HepG2 (cell line): ENCODE data around the gene KIAA1549. TPM values are rescaled to one million over a fixed set of nuclear protein-coding genes. Genes with fewer than 3 reads are reported as not detected.
A peak's percentile ranks its signal among the peaks of the same experiment; 100 is the strongest.

Experiments
- CHCHD3 ChIP-seq: sonication (generic); formaldehyde crosslinking; IDR thresholded peaks from 2 replicates; pipeline ENCODE4 v1.8.0; 2022; ENCODE audit warnings: mild to moderate bottlenecking, missing genetic modification reagents, moderate library complexity
- EHMT2 ChIP-seq: fragments of 200-600 bp; sonication (generic); IDR thresholded peaks from 2 replicates; pipeline ENCODE4 v1.7.0; 2017; ENCODE audit warnings: antibody characterized with exemption, low read depth, low read length, borderline replicate concordance
- FOSL1 ChIP-seq: sonication (generic); formaldehyde crosslinking; IDR thresholded peaks from 2 replicates; pipeline ENCODE4 v1.9.0; 2021; ENCODE audit warnings: missing genetic modification reagents, borderline replicate concordance
- HHEX ChIP-seq: IDR thresholded peaks from 2 replicates; pipeline ENCODE4 v1.6.1; 2016; ENCODE audit warnings: control low read depth
- NFE2L2 ChIP-seq: fragments of 150-350 bp; IDR thresholded peaks from 2 replicates; pipeline ENCODE4 v1.6.1; 2014; ENCODE audit warnings: low read length
- PHF5A ChIP-seq: IDR thresholded peaks from one replicate; pipeline ENCODE4 v1.6.1; 2018; ENCODE audit warnings: low read depth, missing genetic modification reagents; ENCODE audit not compliant: unreplicated experiment
- SNRNP70 ChIP-seq: fragments of 200-400 bp; formaldehyde crosslinking; IDR thresholded peaks from 2 replicates; pipeline ENCODE4 v1.6.1; 2017; ENCODE audit warnings: mild to moderate bottlenecking, low read depth, low read length, moderate library complexity
- SRF ChIP-seq: IDR thresholded peaks from 2 replicates; pipeline ENCODE4 v1.6.1; 2011; ENCODE audit warnings: mild to moderate bottlenecking, low read depth, low read length, moderate library complexity
- TBX2 ChIP-seq: sonication (generic); formaldehyde crosslinking; IDR thresholded peaks from 2 replicates; pipeline ENCODE4 v1.5.0; 2020; ENCODE audit warnings: missing genetic modification reagents, mild to moderate bottlenecking, borderline replicate concordance
- TOPORS ChIP-seq: sonication (generic); formaldehyde crosslinking; IDR thresholded peaks from 2 replicates; pipeline ENCODE4 v1.8.0; 2023; ENCODE audit warnings: mild to moderate bottlenecking, missing genetic modification reagents
- ZNF326 ChIP-seq: sonication (generic); formaldehyde crosslinking; IDR thresholded peaks from 2 replicates; pipeline ENCODE4 v1.4.0; 2020; ENCODE audit warnings: missing genetic modification reagents, borderline replicate concordance
- ZNF816 ChIP-seq: sonication (generic); formaldehyde crosslinking; IDR thresholded peaks from 2 replicates; pipeline ENCODE4 v1.8.0; 2022; ENCODE audit warnings: missing genetic modification reagents, mild to moderate bottlenecking, borderline replicate concordance
- ZNF83 ChIP-seq: sonication (generic); formaldehyde crosslinking; IDR thresholded peaks from 2 replicates; pipeline ENCODE4 v1.4.0; 2020; ENCODE audit warnings: missing genetic modification reagents, mild to moderate bottlenecking, borderline replicate concordance
- ZNF841 ChIP-seq: sonication (generic); formaldehyde crosslinking; IDR thresholded peaks from 2 replicates; pipeline ENCODE4 v1.8.1; 2023; ENCODE audit warnings: missing genetic modification reagents, borderline replicate concordance
- polyA plus RNA-seq, 8 experiments: library from polyadenylated mRNA; depleted of rRNA in 3 of 8; stranded (reverse) in 7 of 8; unstranded in 1 of 8; fragments of >200 nt; fragmentation: Illumina TruSeq in 4 of 8; extraction: Trizol in 4 of 8; gene quantifications; 2 replicates each; pipeline versions ENCODE4 v1.2.1 to v1.2.3, GENCODE V29; 2011 to 2016; ENCODE audit warnings: low read depth in 4 of 8, missing spikeins in 1 of 8, mixed read lengths in 1 of 8; ENCODE audit not compliant: insufficient read depth in 1 of 8
- total RNA-seq, 5 experiments: library from RNA; depleted of rRNA; stranded (reverse); fragments of >200 nt; fragmentation: Illumina TruSeq; extraction: Trizol; gene quantifications; 2 replicates each; pipeline ENCODE4 v1.2.3, GENCODE V29; 2016; ENCODE audit warnings: low read depth in 1 of 5
- TF ChIP-seq, protein P1 (sequence below): IDR thresholded peaks from 2 replicates; pipeline ENCODE4 v1.6.1; 2016; ENCODE audit warnings: control low read depth
- TF ChIP-seq, protein P2 (sequence below): sonication (generic); formaldehyde crosslinking; IDR thresholded peaks from 2 replicates; pipeline ENCODE4 v1.8.1; 2023; ENCODE audit warnings: mild to moderate bottlenecking, moderate library complexity, missing genetic modification reagents
- TF ChIP-seq, protein P3 (sequence below): conservative IDR thresholded peaks from 2 replicates; pipeline ENCODE4 v1.6.1; 2018; ENCODE audit warnings: missing genetic modification reagents
- TF ChIP-seq, protein P4 (sequence below): sonication (generic); formaldehyde crosslinking; IDR thresholded peaks from 2 replicates; pipeline ENCODE4 v1.9.0; 2021; ENCODE audit warnings: mild to moderate bottlenecking, missing genetic modification reagents

The KIAA1549 gene
- total and polyA plus RNA-seq, 2 of the 13 experiments (the other 11 are each of a cell fraction or from before 2014, with no cell fraction given) = 1.1 to 1.8 TPM

DNA sequence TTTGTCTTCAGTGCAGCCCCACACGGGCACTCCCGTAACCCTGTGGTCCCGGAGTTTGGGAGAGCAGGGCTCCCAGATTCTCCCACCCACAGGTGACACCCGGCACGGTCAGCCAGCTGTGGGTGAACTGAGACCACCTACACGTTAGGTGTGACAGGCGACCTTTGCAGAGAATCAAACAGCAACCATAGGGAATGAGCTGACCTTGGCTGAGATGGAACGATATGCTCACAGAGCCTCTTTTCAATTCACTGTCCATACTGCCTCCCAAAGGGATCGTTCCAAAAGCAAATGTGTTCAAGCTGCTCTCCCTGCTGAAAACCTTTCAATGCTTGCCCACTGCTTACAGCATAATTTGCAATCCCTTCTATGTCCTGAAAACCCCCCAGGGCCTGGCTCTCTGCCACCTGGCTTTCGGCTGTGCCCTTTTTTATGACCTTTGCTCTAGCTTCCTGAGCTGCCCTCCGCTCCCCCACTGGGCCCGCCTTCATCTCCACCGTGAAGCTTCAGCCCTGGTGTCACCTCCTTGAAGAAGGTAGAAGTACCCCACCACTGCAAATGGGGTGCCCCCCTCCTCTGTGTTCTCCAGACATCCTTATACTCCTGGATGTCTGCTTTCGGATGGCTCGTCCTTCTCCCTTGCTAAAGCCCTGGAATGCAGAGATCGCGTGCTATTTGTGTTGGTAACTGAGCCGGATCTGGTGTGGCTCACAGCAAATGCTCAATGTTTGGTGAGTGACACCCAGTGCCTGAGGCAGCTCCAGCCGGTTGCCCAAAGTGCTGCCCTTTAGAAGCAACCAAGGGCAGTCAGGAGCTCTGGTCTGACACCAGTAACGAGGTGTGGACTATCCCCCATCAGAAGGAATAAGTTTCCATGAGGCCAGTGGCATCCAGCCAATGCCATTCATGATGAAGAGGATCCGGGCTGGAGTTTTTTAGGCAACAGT is 90.4 kb downstream of the KIAA1549 start (continued):
- TF ChIP-seq, protein P1, sequence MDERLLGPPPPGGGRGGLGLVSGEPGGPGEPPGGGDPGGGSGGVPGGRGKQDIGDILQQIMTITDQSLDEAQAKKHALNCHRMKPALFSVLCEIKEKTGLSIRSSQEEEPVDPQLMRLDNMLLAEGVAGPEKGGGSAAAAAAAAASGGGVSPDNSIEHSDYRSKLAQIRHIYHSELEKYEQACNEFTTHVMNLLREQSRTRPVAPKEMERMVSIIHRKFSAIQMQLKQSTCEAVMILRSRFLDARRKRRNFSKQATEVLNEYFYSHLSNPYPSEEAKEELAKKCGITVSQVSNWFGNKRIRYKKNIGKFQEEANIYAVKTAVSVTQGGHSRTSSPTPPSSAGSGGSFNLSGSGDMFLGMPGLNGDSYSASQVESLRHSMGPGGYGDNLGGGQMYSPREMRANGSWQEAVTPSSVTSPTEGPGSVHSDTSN (CRISPR knock-in tag) = 0 out of 2 replicates have a peak, but pooled peaks have one; percentile 35
- TF ChIP-seq, protein P2, sequence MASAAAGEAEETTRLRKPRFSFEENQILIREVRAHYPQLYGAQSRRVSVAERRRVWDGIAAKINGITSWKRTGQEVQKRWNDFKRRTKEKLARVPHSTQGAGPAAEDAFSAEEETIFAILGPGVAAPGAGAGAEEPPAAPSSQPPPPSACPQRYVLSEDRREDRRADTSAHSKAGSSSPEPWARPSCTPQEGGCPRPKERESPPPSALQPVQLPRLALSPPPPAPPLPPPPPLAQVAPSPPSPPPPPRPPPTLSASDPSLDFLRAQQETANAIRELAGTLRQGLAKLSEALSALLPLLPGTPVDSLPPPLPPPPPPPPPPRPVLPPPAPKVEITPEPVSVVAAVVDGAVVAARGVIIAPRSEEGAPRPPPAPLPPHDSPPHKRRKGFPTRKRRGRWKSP (CRISPR knock-in tag) = no peak
- TF ChIP-seq HHEX (no peak), ZNF83 (CRISPR knock-in tag) (no peak), PHF5A (no peak), CHCHD3 (CRISPR knock-in tag) (no peak), NFE2L2 (no peak), ZNF816 (no peak), ZNF841 (CRISPR knock-in tag) (no peak), FOSL1 (CRISPR knock-in tag) (no peak), EHMT2 (peak; percentile 16; the same call in 1 of the 2 replicates), TBX2 (peak; percentile 53; the same call in 1 of the 2 replicates), ZNF326 (no peak), SRF (no peak), SNRNP70 (no peak), TOPORS (CRISPR knock-in tag) (peak; percentile 37; the same call in 1 of the 2 replicates)
- TF ChIP-seq, protein P3, sequence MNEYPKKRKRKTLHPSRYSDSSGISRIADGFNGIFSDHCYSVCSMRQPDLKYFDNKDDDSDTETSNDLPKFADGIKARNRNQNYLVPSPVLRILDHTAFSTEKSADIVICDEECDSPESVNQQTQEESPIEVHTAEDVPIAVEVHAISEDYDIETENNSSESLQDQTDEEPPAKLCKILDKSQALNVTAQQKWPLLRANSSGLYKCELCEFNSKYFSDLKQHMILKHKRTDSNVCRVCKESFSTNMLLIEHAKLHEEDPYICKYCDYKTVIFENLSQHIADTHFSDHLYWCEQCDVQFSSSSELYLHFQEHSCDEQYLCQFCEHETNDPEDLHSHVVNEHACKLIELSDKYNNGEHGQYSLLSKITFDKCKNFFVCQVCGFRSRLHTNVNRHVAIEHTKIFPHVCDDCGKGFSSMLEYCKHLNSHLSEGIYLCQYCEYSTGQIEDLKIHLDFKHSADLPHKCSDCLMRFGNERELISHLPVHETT = no peak
- TF ChIP-seq, protein P4, sequence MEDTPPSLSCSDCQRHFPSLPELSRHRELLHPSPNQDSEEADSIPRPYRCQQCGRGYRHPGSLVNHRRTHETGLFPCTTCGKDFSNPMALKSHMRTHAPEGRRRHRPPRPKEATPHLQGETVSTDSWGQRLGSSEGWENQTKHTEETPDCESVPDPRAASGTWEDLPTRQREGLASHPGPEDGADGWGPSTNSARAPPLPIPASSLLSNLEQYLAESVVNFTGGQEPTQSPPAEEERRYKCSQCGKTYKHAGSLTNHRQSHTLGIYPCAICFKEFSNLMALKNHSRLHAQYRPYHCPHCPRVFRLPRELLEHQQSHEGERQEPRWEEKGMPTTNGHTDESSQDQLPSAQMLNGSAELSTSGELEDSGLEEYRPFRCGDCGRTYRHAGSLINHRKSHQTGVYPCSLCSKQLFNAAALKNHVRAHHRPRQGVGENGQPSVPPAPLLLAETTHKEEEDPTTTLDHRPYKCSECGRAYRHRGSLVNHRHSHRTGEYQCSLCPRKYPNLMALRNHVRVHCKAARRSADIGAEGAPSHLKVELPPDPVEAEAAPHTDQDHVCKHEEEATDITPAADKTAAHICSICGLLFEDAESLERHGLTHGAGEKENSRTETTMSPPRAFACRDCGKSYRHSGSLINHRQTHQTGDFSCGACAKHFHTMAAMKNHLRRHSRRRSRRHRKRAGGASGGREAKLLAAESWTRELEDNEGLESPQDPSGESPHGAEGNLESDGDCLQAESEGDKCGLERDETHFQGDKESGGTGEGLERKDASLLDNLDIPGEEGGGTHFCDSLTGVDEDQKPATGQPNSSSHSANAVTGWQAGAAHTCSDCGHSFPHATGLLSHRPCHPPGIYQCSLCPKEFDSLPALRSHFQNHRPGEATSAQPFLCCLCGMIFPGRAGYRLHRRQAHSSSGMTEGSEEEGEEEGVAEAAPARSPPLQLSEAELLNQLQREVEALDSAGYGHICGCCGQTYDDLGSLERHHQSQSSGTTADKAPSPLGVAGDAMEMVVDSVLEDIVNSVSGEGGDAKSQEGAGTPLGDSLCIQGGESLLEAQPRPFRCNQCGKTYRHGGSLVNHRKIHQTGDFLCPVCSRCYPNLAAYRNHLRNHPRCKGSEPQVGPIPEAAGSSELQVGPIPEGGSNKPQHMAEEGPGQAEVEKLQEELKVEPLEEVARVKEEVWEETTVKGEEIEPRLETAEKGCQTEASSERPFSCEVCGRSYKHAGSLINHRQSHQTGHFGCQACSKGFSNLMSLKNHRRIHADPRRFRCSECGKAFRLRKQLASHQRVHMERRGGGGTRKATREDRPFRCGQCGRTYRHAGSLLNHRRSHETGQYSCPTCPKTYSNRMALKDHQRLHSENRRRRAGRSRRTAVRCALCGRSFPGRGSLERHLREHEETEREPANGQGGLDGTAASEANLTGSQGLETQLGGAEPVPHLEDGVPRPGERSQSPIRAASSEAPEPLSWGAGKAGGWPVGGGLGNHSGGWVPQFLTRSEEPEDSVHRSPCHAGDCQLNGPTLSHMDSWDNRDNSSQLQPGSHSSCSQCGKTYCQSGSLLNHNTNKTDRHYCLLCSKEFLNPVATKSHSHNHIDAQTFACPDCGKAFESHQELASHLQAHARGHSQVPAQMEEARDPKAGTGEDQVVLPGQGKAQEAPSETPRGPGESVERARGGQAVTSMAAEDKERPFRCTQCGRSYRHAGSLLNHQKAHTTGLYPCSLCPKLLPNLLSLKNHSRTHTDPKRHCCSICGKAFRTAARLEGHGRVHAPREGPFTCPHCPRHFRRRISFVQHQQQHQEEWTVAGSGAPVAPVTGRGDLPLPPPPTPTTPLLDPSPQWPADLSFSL (CRISPR knock-in tag) = no peak
